GM10847 (cell line): ENCODE data around the gene PGLYRP3.

ENCODE experiments used
- POLR2A ChIP-seq: IDR thresholded peaks from 2 replicates; pipeline ENCODE4 v1.6.1; 2011; ENCODE audit not compliant: insufficient read length; ENCODE audit errors: extremely low read depth

PGLYRP3 gene

GRCh38 chr1:153293851-153294250 is 18.9 kb downstream of the PGLYRP3 start:
- no peak for TF ChIP-seq POLR2A

DNA sequence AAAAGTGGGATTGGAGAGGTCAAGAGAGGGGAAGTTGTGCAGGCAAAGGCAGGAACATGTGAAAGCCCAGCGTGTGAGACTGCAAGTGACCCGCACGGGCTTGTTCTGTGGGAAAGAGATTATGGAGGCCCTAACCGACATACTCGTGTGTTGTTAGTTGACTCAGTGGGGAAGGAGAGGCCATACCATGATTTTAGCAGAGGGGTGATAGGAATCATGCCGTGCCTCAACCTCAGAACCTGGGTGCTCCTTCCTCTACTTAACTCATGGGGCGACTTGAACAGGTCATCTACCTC is 19.3 kb downstream of the PGLYRP3 start:
- no peak for TF ChIP-seq POLR2A

- no peak for TF ChIP-seq POLR2A
Observed at GRCh38 chr1:153292740-153293479, 19.8 kb downstream of the PGLYRP3 start.

DNA sequence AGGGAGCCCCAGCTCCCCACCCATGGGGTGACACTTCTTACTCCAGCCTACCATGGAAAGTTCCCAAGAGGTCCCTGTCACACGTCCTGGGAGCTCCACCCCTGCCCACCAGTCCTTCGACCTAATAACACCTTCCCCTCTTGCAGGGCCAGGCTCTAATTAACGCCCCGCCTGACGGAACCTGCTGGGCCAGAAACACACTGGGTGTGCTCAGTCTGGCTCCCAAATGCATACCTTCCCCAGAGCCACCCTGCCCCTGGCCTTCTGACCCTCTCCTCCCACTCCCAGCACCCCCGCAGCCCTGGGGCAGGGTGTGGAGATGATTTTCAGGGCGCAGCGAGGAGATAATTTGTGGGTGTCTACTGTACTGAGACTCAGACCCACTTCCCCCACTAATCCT is 20.6 kb downstream of the PGLYRP3 start:
- TF ChIP-seq POLR2A: no peak

GRCh38 chr1:153291514-153291913 is 21.2 kb downstream of the PGLYRP3 start:
- TF ChIP-seq POLR2A: no peak

DNA sequence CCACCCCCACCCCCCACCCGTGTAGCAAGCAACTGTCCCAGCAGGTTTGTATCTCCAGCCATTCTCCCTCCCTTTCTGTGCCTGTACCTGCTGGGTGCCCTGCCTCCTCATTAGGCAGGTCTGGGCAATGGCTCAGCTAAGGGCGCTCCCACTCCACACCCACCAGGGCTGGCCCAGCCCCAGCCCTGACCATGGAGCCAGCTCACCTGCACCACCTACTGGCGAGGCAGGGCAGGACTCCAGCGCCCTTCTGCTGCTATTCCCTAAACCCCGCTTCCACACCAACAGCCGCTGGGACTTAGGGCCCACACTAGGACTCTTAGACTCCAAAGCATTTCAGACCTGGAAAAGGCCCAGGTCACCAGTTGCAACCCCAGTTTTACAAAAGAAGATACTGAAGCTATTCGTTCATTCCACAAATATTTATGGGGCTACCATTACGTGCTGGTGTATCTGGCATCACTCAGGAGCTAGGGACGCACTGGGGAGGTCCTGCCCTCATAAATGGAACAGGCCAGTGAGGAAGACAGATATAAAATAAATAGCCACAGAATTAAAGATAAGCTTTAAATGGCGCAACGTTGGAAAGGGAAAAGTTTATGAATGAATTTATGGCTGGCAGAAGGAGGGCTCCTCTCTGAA is 24.0 kb downstream of the PGLYRP3 start:
- no peak for TF ChIP-seq POLR2A

- TF ChIP-seq POLR2A: no peak
Observed at GRCh38 chr1:153277852-153278251, 34.9 kb downstream of the PGLYRP3 start.

GRCh38 chr1:153272186-153272585 is 40.6 kb downstream of the PGLYRP3 start:
- no peak for TF ChIP-seq POLR2A

- TF ChIP-seq POLR2A: no peak
Observed at GRCh38 chr1:153271711-153272110, 41.0 kb downstream of the PGLYRP3 start.

- TF ChIP-seq POLR2A: no peak
Observed at GRCh38 chr1:153265457-153265856, 47.3 kb downstream of the PGLYRP3 start.

DNA sequence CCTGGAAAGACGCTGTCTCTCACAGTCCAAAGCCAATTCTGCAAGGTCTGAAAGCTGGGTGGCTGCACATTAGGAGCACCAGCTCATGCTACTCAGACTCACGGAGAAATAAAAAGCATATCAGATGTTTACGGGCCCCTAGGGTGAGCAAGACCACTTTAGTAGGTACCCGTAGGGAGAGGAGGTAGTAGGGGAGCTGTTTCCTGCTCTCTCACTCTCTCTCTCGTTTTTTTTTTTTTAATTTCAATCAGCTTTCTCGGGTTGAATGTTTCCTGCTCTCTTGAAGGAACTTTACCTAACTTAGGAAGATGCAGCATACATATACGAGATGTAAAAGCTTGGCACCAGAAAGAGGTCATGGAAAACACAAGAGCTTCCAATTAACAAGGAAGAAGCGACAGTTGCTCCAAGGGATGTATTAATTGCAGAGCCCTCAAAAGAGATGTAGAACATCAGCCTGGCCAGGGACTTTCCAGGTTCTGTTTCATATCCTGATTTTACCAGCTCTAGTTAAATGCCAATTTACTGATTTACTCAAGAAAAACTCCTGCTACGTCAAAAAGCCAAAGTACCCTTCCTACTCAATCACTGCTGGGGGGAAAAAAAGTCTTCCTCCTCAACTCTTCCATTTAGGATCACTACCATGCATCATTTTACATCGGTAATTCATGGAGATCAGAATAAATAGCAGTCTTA is 50.1 kb downstream of the PGLYRP3 start:
- no peak for TF ChIP-seq POLR2A

DNA sequence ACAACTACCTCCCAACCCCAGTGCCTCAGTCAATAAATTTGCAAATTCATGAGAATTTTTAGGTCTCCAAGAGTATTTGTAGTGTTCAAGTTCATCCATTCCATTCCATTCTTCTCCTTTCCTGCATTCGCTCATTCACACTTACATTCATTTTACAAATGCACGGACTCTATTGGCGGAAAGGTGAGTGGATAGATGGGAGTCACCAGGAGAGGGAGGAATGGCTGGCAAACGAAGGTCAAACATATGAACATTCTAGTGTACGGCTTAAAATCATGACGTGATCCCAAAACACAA is 50.7 kb downstream of the PGLYRP3 start:
- TF ChIP-seq POLR2A: no peak

DNA sequence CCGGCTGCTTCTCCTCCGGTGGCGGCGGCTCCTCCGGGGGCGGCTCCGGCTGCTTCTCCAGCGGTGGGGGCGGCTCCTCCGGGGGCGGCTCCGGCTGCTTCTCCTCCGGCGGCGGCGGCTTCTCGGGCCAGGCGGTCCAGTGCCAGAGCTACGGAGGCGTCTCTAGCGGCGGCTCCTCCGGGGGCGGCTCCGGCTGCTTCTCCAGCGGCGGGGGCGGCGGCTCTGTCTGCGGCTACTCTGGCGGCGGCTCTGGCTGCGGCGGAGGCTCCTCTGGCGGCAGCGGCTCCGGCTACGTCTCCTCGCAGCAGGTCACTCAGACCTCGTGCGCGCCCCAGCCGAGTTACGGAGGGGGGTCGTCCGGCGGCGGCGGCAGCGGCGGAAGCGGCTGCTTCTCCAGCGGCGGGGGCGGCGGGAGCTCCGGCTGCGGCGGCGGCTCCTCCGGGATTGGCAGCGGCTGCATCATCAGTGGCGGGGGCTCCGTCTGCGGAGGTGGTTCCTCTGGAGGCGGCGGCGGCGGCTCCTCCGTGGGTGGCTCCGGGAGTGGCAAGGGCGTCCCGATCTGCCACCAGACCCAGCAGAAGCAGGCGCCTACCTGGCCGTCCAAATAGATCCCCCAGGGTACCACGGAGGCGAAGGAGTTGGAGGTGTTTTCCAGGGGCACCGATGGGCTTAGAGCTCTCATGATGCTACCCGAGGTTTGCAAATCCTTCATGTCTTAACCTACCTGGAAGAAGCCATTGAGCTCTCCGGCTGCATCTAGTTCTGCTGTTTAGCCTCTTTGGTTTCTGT is 51.3 kb downstream of the PGLYRP3 start:
- no peak for TF ChIP-seq POLR2A

GRCh38 chr1:153260585-153261280 is 52.0 kb downstream of the PGLYRP3 start:
- no peak for TF ChIP-seq POLR2A

DNA sequence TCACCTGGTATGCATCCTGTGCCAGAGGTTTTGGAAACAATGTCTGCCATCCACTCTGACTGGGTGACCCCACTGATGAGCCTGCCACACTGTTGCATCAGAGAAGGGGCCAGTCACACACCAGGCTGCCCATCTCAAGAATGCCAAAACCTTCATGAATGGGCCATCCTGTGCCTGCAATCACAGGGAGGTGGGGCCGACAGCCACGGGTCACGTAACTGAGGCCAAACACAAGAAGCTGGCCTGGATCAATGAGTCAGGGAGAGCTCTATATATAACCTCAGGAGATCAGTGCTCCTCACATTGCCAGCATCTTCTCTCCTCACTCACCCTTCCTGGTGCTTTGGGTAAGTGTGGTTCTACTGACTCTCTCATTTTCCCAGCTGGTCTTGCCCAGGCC is 53.4 kb downstream of the PGLYRP3 start, which contains the start of gene LORICRIN:
Gene LORICRIN (plus strand): TSS at position 301 of the 400 bp plus-strand sequence. CDS start 1,263 bp downstream, outside the sequence.
- no peak for TF ChIP-seq POLR2A
